ENCODE results near the gene SERGEF.
A peak's percentile ranks its signal among the peaks of the same experiment; 100 is the strongest.

SERGEF gene

DNA sequence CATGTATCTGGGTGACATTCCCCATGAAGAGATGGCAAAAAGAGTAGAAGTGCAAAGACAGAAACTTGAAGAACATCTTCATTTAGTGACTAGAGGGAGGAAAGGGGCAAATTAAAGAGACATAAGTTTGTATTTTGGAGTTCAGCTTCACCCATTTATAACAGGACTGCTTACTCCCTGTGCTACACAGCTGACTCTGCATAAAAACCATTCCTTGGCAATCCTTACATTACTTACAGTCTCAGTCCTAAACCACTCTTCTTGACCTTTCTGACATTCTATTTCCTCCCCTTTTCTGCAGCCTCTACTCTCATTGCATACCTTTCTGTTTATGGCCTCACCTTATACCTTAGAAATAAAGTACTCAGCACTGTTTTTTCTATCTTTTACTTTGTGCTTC lies 6.8 kb upstream of the SERGEF start:
- Histone ChIP-seq H3K36me3 (no peaks in the 10 kb centered on the region), H3K27me3 (no peaks in the 10 kb centered on the region), H3K4me2 (no peak overlapping the region), H3K4me1 (peaks cover 2% of the 10 kb centered on the region; the same call in 1 of the 2 replicates), H3K9ac (no peak overlapping the region), H4K20me1 (no peaks in the 10 kb centered on the region), H3K4me3 (no peak overlapping the region), H3K27ac (no peak overlapping the region), H3K9me3 (no peaks in the 10 kb centered on the region)
- TF ChIP-seq Cebpa-rat (IDR thresholded peaks at IDR 0.05): no peak

GRCh38 chr11:18016789-18017188 lies 3.9 kb upstream of the SERGEF start:
- no peaks in the 10 kb centered on the region for H4K20me1 ChIP-seq
- no peak overlapping the region for H3K9ac ChIP-seq
- H3K4me2 ChIP-seq: no peak overlapping the region
- H3K27me3 ChIP-seq: no peaks in the 10 kb centered on the region
- H3K9me3 ChIP-seq: no peaks in the 10 kb centered on the region
- H3K4me1 ChIP-seq: peaks cover 20% of the 10 kb centered on the region
- no peak overlapping the region for H3K4me3 ChIP-seq
- H3K27ac ChIP-seq: no peak overlapping the region
- H3K36me3 ChIP-seq: no peaks in the 10 kb centered on the region
- no peak for TF ChIP-seq Cebpa-rat (IDR thresholded peaks at IDR 0.05)

DNA sequence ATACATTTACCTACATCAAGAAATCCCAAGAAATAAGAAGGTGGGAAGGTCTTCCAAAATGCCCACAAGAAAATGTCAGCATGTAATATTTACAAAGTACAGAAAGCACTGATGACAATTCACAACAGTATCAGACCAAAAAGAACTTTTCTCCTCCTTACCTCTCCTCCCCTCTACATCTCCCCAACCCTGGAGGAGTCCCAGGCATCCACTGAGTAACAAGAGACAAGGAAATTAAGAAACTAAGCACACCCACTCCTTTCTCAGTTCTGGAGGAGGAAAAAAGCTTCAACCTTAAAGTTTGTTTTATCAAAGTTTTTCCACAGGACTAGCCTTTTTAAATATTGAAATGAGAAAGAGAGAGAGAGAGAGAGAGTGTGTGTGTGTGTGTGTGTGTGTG lies 2.0 kb upstream of the SERGEF start:
- Histone ChIP-seq H3K9ac (no peak overlapping the region), H4K20me1 (peaks cover 13% of the 10 kb centered on the region; the same call in 1 of the 2 replicates), H3K9me3 (no peaks in the 10 kb centered on the region), H3K36me3 (no peaks in the 10 kb centered on the region), H3K4me3 (no peak overlapping the region), H3K4me2 (peak overlapping the region; percentile 89; the same call in 1 of the 2 replicates), H3K4me1 (peaks cover 24% of the 10 kb centered on the region), H3K27ac (no peak overlapping the region), H3K27me3 (no peaks in the 10 kb centered on the region)
- TF ChIP-seq Cebpa-rat (IDR thresholded peaks at IDR 0.05): no peak

- no peaks in the 10 kb centered on the region for H3K27me3 ChIP-seq
- TF ChIP-seq Cebpa-rat (IDR thresholded peaks at IDR 0.05): no peak
- peak overlapping the region; percentile 78 for H3K9ac ChIP-seq
- peaks cover 24% of the 10 kb centered on the region for H3K4me1 ChIP-seq
- no peaks in the 10 kb centered on the region for H3K9me3 ChIP-seq
- H3K27ac ChIP-seq: peak overlapping the region; percentile 78; the same call in 1 of the 2 replicates
- peak overlapping the region; percentile 89 for H3K4me2 ChIP-seq
- peaks cover 17% of the 10 kb centered on the region; the same call in 1 of the 2 replicates for H4K20me1 ChIP-seq
- H3K36me3 ChIP-seq: no peaks in the 10 kb centered on the region
- peak overlapping the region; percentile 74 for H3K4me3 ChIP-seq
Observed at GRCh38 chr11:18013790-18014507, 1.1 kb upstream of the SERGEF start.

DNA sequence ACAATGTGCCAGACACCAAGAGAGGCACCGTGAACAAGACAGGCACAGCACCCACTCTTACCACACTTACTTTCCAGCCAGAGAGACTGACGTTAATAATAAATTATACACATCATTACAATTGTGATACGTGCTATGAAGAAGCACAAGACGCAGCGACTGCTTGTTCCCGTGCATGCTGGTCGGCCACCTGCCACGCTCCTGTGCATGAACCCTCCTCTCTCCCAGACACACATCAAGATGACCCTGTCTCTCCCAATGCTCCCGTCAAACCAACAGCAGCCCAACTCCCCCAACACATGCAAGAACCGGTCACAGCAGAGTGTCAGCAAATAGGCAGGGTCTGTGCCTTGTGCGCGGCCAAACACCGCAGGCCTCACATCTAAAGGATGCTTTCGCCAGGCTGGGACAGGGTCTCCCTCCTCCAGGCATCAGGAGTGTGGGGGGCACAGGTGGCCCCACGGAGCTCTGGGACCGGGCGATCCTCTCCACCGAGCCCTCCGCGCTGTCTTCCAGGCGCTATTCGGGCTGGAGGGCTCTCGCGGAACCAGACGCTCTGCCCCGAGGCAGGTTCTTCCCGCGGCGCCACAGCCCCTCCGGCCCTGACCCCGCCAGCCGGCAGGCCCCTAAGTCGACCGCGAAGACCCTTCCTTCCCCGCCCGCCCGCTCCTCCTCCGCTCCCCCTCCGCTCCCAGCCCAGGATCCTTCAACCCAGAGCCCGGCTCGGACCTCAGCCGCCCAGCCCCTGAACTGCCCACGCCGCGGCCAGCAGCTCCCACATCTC lies 533 bp downstream of the SERGEF start:
- Histone ChIP-seq H3K4me1 (peaks cover 24% of the 10 kb centered on the region), H3K27ac (peak overlapping the region; percentile 78), H3K4me2 (peak overlapping the region; percentile 89), H3K9me3 (no peaks in the 10 kb centered on the region), H3K27me3 (no peaks in the 10 kb centered on the region), H3K36me3 (peaks cover under 1% of the 10 kb centered on the region), H3K4me3 (peak overlapping the region; percentile 74), H3K9ac (peak overlapping the region; percentile 78), H4K20me1 (peaks cover 28% of the 10 kb centered on the region)
- TF ChIP-seq Cebpa-rat (IDR thresholded peaks at IDR 0.05): no peak

DNA sequence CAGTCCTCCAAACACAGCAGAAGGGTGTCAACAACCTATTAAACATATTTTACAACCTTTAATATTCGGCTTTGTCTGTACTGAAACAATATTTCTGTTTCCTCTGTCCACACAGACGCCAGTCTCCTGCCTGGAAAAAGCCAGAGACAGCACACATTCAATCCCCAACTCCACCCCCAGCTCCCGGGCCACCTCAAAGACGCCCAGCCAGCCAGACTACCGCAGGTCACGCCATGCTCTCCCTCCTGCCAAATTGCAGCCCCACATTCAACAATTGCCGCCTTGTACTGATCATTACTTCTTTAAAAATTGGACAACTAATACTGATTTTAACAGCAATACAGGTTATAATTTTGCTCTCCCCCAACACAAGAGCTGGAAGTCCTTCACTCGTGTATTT lies 1.2 kb downstream of the SERGEF start:
- H3K27me3 ChIP-seq: no peaks in the 10 kb centered on the region
- peaks cover 28% of the 10 kb centered on the region for H4K20me1 ChIP-seq
- TF ChIP-seq Cebpa-rat (IDR thresholded peaks at IDR 0.05): no peak
- H3K36me3 ChIP-seq: peaks cover 8% of the 10 kb centered on the region
- peak overlapping the region; percentile 78; the same call in 1 of the 2 replicates for H3K9ac ChIP-seq
- no peak overlapping the region for H3K27ac ChIP-seq
- no peaks in the 10 kb centered on the region for H3K9me3 ChIP-seq
- peak overlapping the region; percentile 89 for H3K4me2 ChIP-seq
- H3K4me3 ChIP-seq: peak overlapping the region; percentile 74; the same call in 1 of the 2 replicates
- H3K4me1 ChIP-seq: peaks cover 24% of the 10 kb centered on the region

DNA sequence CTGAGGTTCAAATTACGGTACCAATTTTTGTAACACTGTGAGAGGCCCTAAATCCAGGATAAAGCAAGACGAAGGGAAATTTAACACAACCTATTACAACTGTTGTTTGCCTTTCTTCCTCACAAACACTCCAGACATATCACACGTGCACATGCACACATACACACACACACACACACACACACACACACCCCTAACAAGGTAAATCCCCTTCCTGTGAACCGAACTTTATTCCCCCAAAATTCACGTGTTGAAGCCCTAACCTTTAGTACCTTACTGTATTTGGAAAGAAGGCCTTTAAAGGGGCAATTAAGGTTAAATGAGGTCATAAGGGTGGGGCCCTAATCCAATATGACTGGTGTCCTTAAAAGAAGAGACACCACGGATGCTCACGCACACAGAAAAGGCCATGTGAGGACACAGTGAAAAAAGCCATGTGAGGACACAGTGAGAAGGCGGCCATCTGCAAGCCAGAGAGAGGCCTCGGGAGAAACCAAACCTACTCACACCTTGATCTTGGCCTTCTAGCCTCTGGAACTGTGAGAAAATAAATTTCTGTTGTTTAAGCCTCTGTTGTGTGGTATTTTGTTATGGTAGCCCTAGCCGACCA lies 1.8 kb downstream of the SERGEF start:
- H3K4me3 ChIP-seq: no peak overlapping the region
- peaks cover 13% of the 10 kb centered on the region for H3K36me3 ChIP-seq
- H3K9ac ChIP-seq: no peak overlapping the region
- H3K27ac ChIP-seq: no peak overlapping the region
- H3K27me3 ChIP-seq: no peaks in the 10 kb centered on the region
- H3K4me1 ChIP-seq: peaks cover 24% of the 10 kb centered on the region
- peaks cover 28% of the 10 kb centered on the region for H4K20me1 ChIP-seq
- peak overlapping the region; percentile 89 for H3K4me2 ChIP-seq
- no peak for TF ChIP-seq Cebpa-rat (IDR thresholded peaks at IDR 0.05)
- no peaks in the 10 kb centered on the region for H3K9me3 ChIP-seq

GRCh38 chr11:18010121-18010670 lies 2.7 kb downstream of the SERGEF start:
- Histone ChIP-seq H3K9ac (no peak overlapping the region), H3K4me2 (no peak overlapping the region), H3K36me3 (peaks cover 22% of the 10 kb centered on the region), H3K4me3 (no peak overlapping the region), H3K4me1 (peaks cover 24% of the 10 kb centered on the region), H3K9me3 (no peaks in the 10 kb centered on the region), H4K20me1 (peaks cover 28% of the 10 kb centered on the region), H3K27me3 (no peaks in the 10 kb centered on the region), H3K27ac (no peak overlapping the region)
- TF ChIP-seq Cebpa-rat (IDR thresholded peaks at IDR 0.05): no peak

GRCh38 chr11:18005376-18006129 lies 7.3 kb downstream of the SERGEF start:
- Histone ChIP-seq H3K36me3 (peaks cover 68% of the 10 kb centered on the region), H3K27me3 (no peaks in the 10 kb centered on the region), H3K4me3 (no peak overlapping the region), H3K4me2 (no peak overlapping the region), H4K20me1 (peaks cover 21% of the 10 kb centered on the region), H3K4me1 (no peaks in the 10 kb centered on the region), H3K9ac (no peak overlapping the region), H3K9me3 (no peaks in the 10 kb centered on the region), H3K27ac (no peak overlapping the region)
- TF ChIP-seq Cebpa-rat (IDR thresholded peaks at IDR 0.05): no peak

Data from BLaER1 (cell line).